Astrocyte (in vitro differentiated cells and primary cell): ENCODE results near the gene GGCX. TPM values are rescaled to one million over a fixed set of nuclear protein-coding genes. Genes with fewer than 3 reads are reported as not detected.

Experiments
- DNase-seq: peaks from one replicate; pipeline ENCODE4 v3.0.0-alpha.2; 2010; ENCODE audit warnings: low read depth
- FAIRE-seq: peaks from 2 replicates; lab custom pipeline; 2011; peaks lifted over from hg19 to GRCh38; lab: Jason Lieb, UNC
- H2AFZ ChIP-seq: 2 replicates; pipeline ENCODE4 v1.6.0; 2012; ENCODE audit warnings: low read depth, low read length, inconsistent platforms
- H3K27ac ChIP-seq: 2 replicates; pipeline ENCODE4 v1.5.1; 2011; ENCODE audit warnings: low read depth, low read length, inconsistent platforms
- H3K27me3 ChIP-seq: 2 replicates; pipeline ENCODE4 v1.6.0; 2011; ENCODE audit warnings: low read length, inconsistent platforms; ENCODE audit not compliant: insufficient read depth
- H3K36me3 ChIP-seq: 2 replicates; pipeline ENCODE4 v1.5.1; 2011; ENCODE audit warnings: low read length, inconsistent platforms; ENCODE audit not compliant: insufficient read depth
- H3K4me1 ChIP-seq: 2 replicates; pipeline ENCODE4 v1.5.1; 2011; ENCODE audit warnings: low read length, inconsistent platforms; ENCODE audit not compliant: insufficient read depth
- H3K4me2 ChIP-seq: 2 replicates; pipeline ENCODE4 v1.6.0; 2012; ENCODE audit warnings: low read length, inconsistent platforms
- H3K4me3 ChIP-seq: 2 replicates; pipeline ENCODE4 v1.5.1; 2011; ENCODE audit warnings: low read depth, mild to moderate bottlenecking, low read length, inconsistent platforms; ENCODE audit not compliant: insufficient read depth
- H3K79me2 ChIP-seq: 2 replicates; pipeline ENCODE4 v1.6.0; 2012; ENCODE audit warnings: mild to moderate bottlenecking, low read length, inconsistent platforms; ENCODE audit not compliant: insufficient read depth
- H3K9ac ChIP-seq: 2 replicates; pipeline ENCODE4 v1.6.0; 2012; ENCODE audit warnings: mild to moderate bottlenecking, low read length, inconsistent platforms
- H3K9me3 ChIP-seq: 2 replicates; pipeline ENCODE4 v1.5.1; 2012; ENCODE audit warnings: low read depth, mild to moderate bottlenecking, low read length, inconsistent platforms; ENCODE audit not compliant: insufficient read depth
- H4K20me1 ChIP-seq: 2 replicates; pipeline ENCODE4 v1.6.0; 2012; ENCODE audit warnings: low read length, inconsistent platforms; ENCODE audit not compliant: insufficient read depth
- H3K27ac Mint-ChIP-seq: one replicate; pipeline ENCODE4 v1.8.0; 2021; ENCODE audit warnings: mild to moderate bottlenecking, mixed read lengths; ENCODE audit not compliant: unreplicated experiment
- H3K27me3 Mint-ChIP-seq: one replicate; pipeline ENCODE4 v1.8.0; 2021; ENCODE audit warnings: low read depth, mixed read lengths; ENCODE audit not compliant: unreplicated experiment
- H3K36me3 Mint-ChIP-seq: one replicate; pipeline ENCODE4 v1.8.0; 2021; ENCODE audit warnings: low read depth, mixed read lengths; ENCODE audit not compliant: unreplicated experiment
- H3K4me1 Mint-ChIP-seq: one replicate; pipeline ENCODE4 v1.8.0; 2021; ENCODE audit warnings: low read depth, mixed read lengths; ENCODE audit not compliant: unreplicated experiment
- H3K4me3 Mint-ChIP-seq: one replicate; pipeline ENCODE4 v1.8.0; 2021; ENCODE audit warnings: mild to moderate bottlenecking, moderate library complexity, mixed read lengths; ENCODE audit not compliant: unreplicated experiment
- H3K9me3 Mint-ChIP-seq: one replicate; pipeline ENCODE4 v1.8.0; 2021; ENCODE audit warnings: mild to moderate bottlenecking, mixed read lengths; ENCODE audit not compliant: unreplicated experiment
- EZH2 ChIP-seq: IDR thresholded peaks from 2 replicates; pipeline ENCODE4 v1.6.1; 2012; ENCODE audit warnings: mild to moderate bottlenecking, low read length, inconsistent platforms; ENCODE audit not compliant: insufficient read depth
- total RNA-seq: library from RNA; stranded (reverse); gene quantifications from 2 replicates; pipeline ENCODE4 v1.2.1, GENCODE V29; 2021
- TF ChIP-seq, protein P1 (sequence below): IDR thresholded peaks from 2 replicates; pipeline ENCODE4 v1.5.1; 2011; ENCODE audit warnings: low read depth, mild to moderate bottlenecking, inconsistent platforms, low read length, moderate library complexity; ENCODE audit not compliant: insufficient read depth

Gene GGCX
- total RNA-seq, 1 donor from 2014 or later = 79.0 TPM

DNA sequence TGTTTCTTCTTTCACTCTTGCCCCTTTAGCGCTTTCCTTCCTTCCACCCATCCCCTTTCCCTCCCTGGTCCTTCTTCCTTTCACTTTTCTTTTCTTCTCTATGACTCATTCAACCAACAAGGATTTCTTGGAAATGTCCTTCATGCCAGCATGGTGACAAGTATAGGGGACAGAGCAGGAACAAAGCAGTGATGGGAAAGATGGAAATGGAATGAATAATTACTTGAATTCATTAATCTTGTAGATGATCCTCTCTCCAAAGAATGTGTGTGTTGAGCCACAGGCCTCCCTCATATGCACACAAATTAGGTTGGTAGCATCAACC is 24.4 kb upstream of the GGCX start:
- Histone ChIP-seq H3K9ac (peak overlapping the region; percentile 75), H3K4me2 (peak overlapping the region; percentile 92), H3K27ac (peak overlapping the region; percentile 64), H4K20me1 (no peaks in the 10 kb centered on the region), H3K9me3 (no peaks in the 10 kb centered on the region), H3K4me1 (peaks cover 29% of the 10 kb centered on the region), H3K79me2 (peaks cover 2% of the 10 kb centered on the region), H2AFZ (peak overlapping the region; percentile 33), H3K36me3 (no peaks in the 10 kb centered on the region), H3K4me3 (no peak overlapping the region), H3K27me3 (no peaks in the 10 kb centered on the region)
- Mint-ChIP-seq H3K27me3 (peaks cover 7% of the 10 kb centered on the region), H3K4me3 (peak overlapping the region; percentile 20), H3K4me1 (peaks cover 42% of the 10 kb centered on the region), H3K36me3 (peaks cover 7% of the 10 kb centered on the region), H3K9me3 (no peaks in the 10 kb centered on the region), H3K27ac (peak overlapping the region; percentile 21)
- DNase-seq (peak; percentile 86), FAIRE-seq (no peak)
- no peak for TF ChIP-seq EZH2
- TF ChIP-seq, protein P1, sequence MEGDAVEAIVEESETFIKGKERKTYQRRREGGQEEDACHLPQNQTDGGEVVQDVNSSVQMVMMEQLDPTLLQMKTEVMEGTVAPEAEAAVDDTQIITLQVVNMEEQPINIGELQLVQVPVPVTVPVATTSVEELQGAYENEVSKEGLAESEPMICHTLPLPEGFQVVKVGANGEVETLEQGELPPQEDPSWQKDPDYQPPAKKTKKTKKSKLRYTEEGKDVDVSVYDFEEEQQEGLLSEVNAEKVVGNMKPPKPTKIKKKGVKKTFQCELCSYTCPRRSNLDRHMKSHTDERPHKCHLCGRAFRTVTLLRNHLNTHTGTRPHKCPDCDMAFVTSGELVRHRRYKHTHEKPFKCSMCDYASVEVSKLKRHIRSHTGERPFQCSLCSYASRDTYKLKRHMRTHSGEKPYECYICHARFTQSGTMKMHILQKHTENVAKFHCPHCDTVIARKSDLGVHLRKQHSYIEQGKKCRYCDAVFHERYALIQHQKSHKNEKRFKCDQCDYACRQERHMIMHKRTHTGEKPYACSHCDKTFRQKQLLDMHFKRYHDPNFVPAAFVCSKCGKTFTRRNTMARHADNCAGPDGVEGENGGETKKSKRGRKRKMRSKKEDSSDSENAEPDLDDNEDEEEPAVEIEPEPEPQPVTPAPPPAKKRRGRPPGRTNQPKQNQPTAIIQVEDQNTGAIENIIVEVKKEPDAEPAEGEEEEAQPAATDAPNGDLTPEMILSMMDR = no peak

DNA sequence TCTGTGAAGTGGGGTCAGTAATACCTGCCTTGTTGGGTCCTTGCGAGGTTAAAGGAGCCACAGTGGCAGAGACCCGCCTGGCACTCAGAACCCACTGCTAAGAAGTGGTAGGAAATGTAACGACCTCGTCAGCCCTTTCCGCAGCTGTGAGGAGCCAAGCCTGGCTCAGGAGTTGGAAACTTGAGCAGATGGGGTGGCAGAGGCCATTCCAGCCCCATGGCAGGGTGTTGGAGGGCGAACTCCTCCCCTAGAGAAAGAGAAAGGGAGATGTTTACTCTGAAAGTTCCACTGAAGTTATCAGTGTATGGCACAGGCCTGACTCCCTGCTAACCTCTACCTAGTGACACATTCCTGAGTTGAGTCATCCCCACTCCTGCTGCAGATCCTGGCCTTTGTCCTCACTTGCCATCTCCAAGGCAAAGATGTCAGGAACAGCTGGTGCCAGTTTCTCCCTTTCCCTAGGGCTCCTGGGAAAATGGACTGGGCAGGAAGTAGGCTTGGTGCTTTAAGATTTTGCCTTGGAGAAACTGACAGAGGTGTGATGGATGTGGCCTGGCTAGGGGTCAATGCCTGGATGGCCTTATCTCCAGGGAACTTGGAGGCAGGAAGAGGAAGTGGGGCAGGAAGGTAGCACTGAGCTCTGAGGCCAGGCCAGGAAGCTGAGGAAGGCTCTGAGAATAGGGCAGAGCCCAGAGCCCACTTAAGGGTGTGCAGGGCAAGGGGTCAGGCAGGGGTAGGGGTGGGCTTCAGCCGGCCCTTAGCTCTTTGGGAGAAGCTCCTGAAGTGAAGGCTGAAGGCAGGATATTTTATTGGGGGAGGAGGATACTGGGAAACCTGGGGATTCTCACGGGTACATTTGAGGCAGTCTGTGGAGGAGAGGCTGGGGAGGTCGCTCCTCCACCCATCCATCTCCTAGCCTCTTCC is 23.8 kb upstream of the GGCX start:
- H3K9ac ChIP-seq = peak overlapping the region; percentile 75
- FAIRE-seq (no peak), DNase-seq (peak; percentile 58)
- Mint-ChIP-seq H3K9me3 (no peaks in the 10 kb centered on the region), H3K27me3 (peaks cover 7% of the 10 kb centered on the region), H3K27ac (peak overlapping the region; percentile 21), H3K36me3 (peaks cover 7% of the 10 kb centered on the region), H3K4me1 (peaks cover 36% of the 10 kb centered on the region), H3K4me3 (peak overlapping the region; percentile 55)
- TF ChIP-seq EZH2 = no peak
- TF ChIP-seq, protein P1 = no peak
- H3K79me2 ChIP-seq = peaks cover 2% of the 10 kb centered on the region
- no peaks in the 10 kb centered on the region for H3K27me3 ChIP-seq
- H3K4me2 ChIP-seq = peak overlapping the region; percentile 92
- H4K20me1 ChIP-seq = no peaks in the 10 kb centered on the region
- peak overlapping the region; percentile 64 for H3K27ac ChIP-seq
- no peaks in the 10 kb centered on the region for H3K9me3 ChIP-seq
- H3K4me3 ChIP-seq = peak overlapping the region; percentile 55
- H3K4me1 ChIP-seq = peaks cover 22% of the 10 kb centered on the region
- peak overlapping the region; percentile 82 for H2AFZ ChIP-seq
- no peaks in the 10 kb centered on the region for H3K36me3 ChIP-seq

DNA sequence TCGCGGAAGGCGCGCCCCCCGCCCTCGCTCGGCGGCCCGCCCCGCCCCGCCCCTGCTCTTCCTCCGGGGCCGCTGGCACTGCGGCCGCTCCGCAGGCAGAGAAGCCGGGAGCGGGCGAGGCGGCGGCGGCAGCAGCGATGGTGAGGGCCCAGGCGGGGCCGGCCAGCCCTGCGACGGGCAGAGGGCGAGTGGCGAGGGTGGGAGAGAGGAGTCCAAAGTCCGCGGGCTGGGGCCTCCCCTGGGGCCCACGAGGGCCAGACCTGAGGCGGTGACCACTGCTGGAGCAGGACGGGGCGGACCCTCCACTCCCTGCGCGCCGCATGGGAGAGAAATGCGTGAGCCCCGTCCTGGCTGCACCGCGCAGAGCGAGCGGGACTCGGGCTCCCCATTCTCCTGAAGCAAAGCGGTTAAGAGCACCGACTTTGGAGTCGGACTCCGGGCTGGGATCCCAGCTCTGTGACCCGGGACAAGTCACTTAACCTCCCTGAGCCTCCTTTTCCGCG is 23.1 kb upstream of the GGCX start, which contains the start of gene VAMP5:
Gene VAMP5, plus strand, starts transcription at position 78 of the 503 bp plus-strand sequence. Its CDS starts 60 bp downstream, at position 138.
- H2AFZ ChIP-seq = peak within 1 kb of the TSS; percentile 82
- peaks cover 7% of the 10 kb centered on the region for H3K36me3 Mint-ChIP-seq
- peak within 1 kb of the TSS; percentile 21 for H3K27ac Mint-ChIP-seq

More for the DNA sequence above, 23.1 kb upstream of the GGCX start, which contains the start of gene VAMP5:
- peak within 1 kb of the TSS; percentile 75 for H3K9ac ChIP-seq
- no peaks in the 10 kb centered on the region for H3K9me3 ChIP-seq
- H3K79me2 ChIP-seq = peaks cover 2% of the 10 kb centered on the region
- H3K27me3 ChIP-seq = no peaks in the 10 kb centered on the region
- peaks cover 20% of the 10 kb centered on the region for H3K4me1 ChIP-seq
- H3K4me1 Mint-ChIP-seq = peaks cover 33% of the 10 kb centered on the region
- peak within 1 kb of the TSS; percentile 55 for H3K4me3 Mint-ChIP-seq
- no peaks in the 10 kb centered on the region for H3K36me3 ChIP-seq
- H3K27me3 Mint-ChIP-seq = peaks cover 7% of the 10 kb centered on the region
- TF ChIP-seq, protein P1 = no peak
- TF ChIP-seq EZH2 = no peak
- H3K9me3 Mint-ChIP-seq = no peaks in the 10 kb centered on the region
- FAIRE-seq (no peak), DNase-seq (no peak)
- H3K4me2 ChIP-seq = peak within 1 kb of the TSS; percentile 92
- H4K20me1 ChIP-seq = no peaks in the 10 kb centered on the region
- H3K27ac ChIP-seq = peak within 1 kb of the TSS; percentile 64
- H3K4me3 ChIP-seq = peak within 1 kb of the TSS; percentile 55
